ENCODE results near the gene ACOXL.

GRCh38 chr2:111024496-111024895 is 292.1 kb downstream of the ACOXL start:
- peak in 1 of 5 experiments; percentile 16 for TF ChIP-seq CTCF (IDR thresholded peaks at IDR 0.05)
- TF ChIP-seq POLR2AphosphoS5 (IDR thresholded peaks at IDR 0.05) = no peak

Measured in transverse colon (tissue), 4 donors.